NB4 (cell line): Measurements from ENCODE around the gene LIPJ.

Source experiments
- DNase-seq: peaks from one replicate; pipeline ENCODE4 v3.0.0; 2010; ENCODE audit warnings: low read depth
- H3K4me3 ChIP-seq: one replicate; pipeline ENCODE4 v1.5.1; 2011; ENCODE audit warnings: mild to moderate bottlenecking, low read depth, low read length, moderate library complexity
- MYC ChIP-seq: IDR thresholded peaks from 2 replicates; pipeline ENCODE4 v1.6.1; 2011; ENCODE audit warnings: low read depth, low read length
- POLR2A ChIP-seq: IDR thresholded peaks from 2 replicates; pipeline ENCODE4 v1.6.1; 2011; ENCODE audit warnings: mild to moderate bottlenecking; ENCODE audit not compliant: insufficient read length; ENCODE audit errors: extremely low read depth
- TF ChIP-seq, protein P1 (sequence below): IDR thresholded peaks from 2 replicates; pipeline ENCODE4 v1.6.1; 2011; ENCODE audit warnings: low read depth, low read length
- TF ChIP-seq, protein P2 (sequence below): IDR thresholded peaks from one replicate; pipeline ENCODE4 v1.5.1; 2012; ENCODE audit warnings: low read depth, low read length

The LIPJ gene

GRCh38 chr10:88583584-88583957 is 3.0 kb upstream of the LIPJ start:
- TF ChIP-seq, protein P1, sequence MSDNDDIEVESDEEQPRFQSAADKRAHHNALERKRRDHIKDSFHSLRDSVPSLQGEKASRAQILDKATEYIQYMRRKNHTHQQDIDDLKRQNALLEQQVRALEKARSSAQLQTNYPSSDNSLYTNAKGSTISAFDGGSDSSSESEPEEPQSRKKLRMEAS: no peak
- no peak for TF ChIP-seq POLR2A
- TF ChIP-seq MYC: no peak
- TF ChIP-seq, protein P2, sequence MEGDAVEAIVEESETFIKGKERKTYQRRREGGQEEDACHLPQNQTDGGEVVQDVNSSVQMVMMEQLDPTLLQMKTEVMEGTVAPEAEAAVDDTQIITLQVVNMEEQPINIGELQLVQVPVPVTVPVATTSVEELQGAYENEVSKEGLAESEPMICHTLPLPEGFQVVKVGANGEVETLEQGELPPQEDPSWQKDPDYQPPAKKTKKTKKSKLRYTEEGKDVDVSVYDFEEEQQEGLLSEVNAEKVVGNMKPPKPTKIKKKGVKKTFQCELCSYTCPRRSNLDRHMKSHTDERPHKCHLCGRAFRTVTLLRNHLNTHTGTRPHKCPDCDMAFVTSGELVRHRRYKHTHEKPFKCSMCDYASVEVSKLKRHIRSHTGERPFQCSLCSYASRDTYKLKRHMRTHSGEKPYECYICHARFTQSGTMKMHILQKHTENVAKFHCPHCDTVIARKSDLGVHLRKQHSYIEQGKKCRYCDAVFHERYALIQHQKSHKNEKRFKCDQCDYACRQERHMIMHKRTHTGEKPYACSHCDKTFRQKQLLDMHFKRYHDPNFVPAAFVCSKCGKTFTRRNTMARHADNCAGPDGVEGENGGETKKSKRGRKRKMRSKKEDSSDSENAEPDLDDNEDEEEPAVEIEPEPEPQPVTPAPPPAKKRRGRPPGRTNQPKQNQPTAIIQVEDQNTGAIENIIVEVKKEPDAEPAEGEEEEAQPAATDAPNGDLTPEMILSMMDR: no peak
- H3K4me3 ChIP-seq: peak overlapping the region; percentile 68
- DNase-seq: no peak

DNA sequence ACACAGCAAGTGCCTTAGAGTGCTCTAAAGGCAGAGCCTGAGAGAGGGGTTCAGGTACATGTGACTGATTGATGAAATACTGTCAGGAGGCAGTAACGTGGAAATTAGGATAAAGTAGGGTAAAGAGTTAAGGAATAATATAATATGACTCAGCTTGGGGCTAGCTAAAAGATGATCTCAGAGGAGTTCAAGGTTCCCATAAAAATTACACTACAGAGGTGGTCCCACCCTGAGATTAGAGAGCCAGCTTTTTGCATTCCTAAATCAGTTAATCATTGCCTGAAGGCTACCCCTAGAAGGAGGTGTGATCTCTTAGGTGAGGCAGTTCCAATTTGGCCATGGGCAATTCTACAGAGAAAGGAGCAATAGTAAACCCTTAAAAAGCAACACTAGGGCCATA is 5.8 kb downstream of the LIPJ start:
- TF ChIP-seq, protein P1: no peak
- TF ChIP-seq POLR2A: no peak
- H3K4me3 ChIP-seq: no peak overlapping the region
- DNase-seq: no peak

GRCh38 chr10:88592906-88593305 is 6.3 kb downstream of the LIPJ start:
- no peak overlapping the region for H3K4me3 ChIP-seq

GRCh38 chr10:88594482-88594881 is 7.9 kb downstream of the LIPJ start:
- TF ChIP-seq, protein P2: no peak
- TF ChIP-seq POLR2A: no peak
- TF ChIP-seq MYC: no peak
- TF ChIP-seq, protein P1: no peak
- no peak for DNase-seq
- H3K4me3 ChIP-seq: no peak overlapping the region

More at GRCh38 chr10:88592906-88593305, 6.3 kb downstream of the LIPJ start:
- TF ChIP-seq, protein P2: no peak
- TF ChIP-seq, protein P1: no peak
- TF ChIP-seq MYC: no peak
- no peak for TF ChIP-seq POLR2A
- DNase-seq: no peak

DNA sequence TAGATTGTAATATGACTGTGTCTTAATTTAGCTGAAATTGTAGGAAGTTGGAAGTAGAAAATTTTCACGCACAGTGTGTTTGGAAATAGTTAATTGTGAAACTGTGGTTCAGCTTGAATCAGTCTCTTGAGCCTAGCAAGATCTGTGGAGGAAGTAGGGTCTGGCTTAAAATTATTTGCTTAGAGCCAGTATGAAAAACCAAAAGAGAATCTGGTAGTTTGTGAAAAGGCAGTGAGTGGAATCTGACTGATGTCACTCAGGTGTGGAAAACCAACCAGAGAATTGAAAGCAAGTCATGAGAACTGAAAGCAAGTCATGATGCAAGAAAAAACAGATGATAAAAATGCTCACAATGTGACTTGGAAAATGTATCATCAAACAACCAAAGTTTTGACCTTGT is 11.5 kb downstream of the LIPJ start:
- DNase-seq: peak; percentile 86
- H3K4me3 ChIP-seq: no peak overlapping the region

GRCh38 chr10:88608052-88608732 is 21.6 kb downstream of the LIPJ start:
- DNase-seq: no peak
- no peak overlapping the region for H3K4me3 ChIP-seq
- TF ChIP-seq, protein P1: no peak
- TF ChIP-seq POLR2A (no peak), MYC (no peak)
- TF ChIP-seq, protein P2: no peak

More for the DNA sequence above, 11.5 kb downstream of the LIPJ start:
- TF ChIP-seq MYC: no peak
- TF ChIP-seq, protein P2: no peak
- no peak for TF ChIP-seq POLR2A
- TF ChIP-seq, protein P1: no peak
